ENCODE measurements around the gene CARM1.

CARM1 gene

GRCh38 chr19:10870955-10871603 lies at the start of gene CARM1:
Gene CARM1 (plus strand): TSS chr19:10871553. CDS start chr19:10871703, 150 bp downstream.
- no peak for TF ChIP-seq ZNF274 (IDR thresholded peaks at IDR 0.05; ENCODE audit: low read depth, low read length)
- peak within 1 kb of the TSS; percentile 86 for H3K4me3 ChIP-seq (ENCODE audit: low read length)

- TF ChIP-seq ZNF274 (IDR thresholded peaks at IDR 0.05; ENCODE audit: low read depth, low read length) = no peak
- H3K4me3 ChIP-seq (ENCODE audit: low read length) = no peak overlapping the region
Observed at GRCh38 chr19:10823690-10824089, 47.7 kb upstream of the CARM1 start.

- no peak overlapping the region for H3K4me3 ChIP-seq (ENCODE audit: low read length)
- TF ChIP-seq ZNF274 (IDR thresholded peaks at IDR 0.05; ENCODE audit: low read depth, low read length) = no peak
Observed at GRCh38 chr19:10826231-10826630, 45.1 kb upstream of the CARM1 start.

- no peak overlapping the region for H3K4me3 ChIP-seq (ENCODE audit: low read length)
- no peak for TF ChIP-seq ZNF274 (IDR thresholded peaks at IDR 0.05; ENCODE audit: low read depth, low read length)
Observed at GRCh38 chr19:10826846-10827245, 44.5 kb upstream of the CARM1 start.

- H3K4me3 ChIP-seq (ENCODE audit: low read length) = no peak overlapping the region
- no peak for TF ChIP-seq ZNF274 (IDR thresholded peaks at IDR 0.05; ENCODE audit: low read depth, low read length)
Observed at GRCh38 chr19:10828981-10829821, 42.2 kb upstream of the CARM1 start.

GRCh38 chr19:10829967-10830366 lies 41.4 kb upstream of the CARM1 start:
- no peak overlapping the region for H3K4me3 ChIP-seq (ENCODE audit: low read length)
- TF ChIP-seq ZNF274 (IDR thresholded peaks at IDR 0.05; ENCODE audit: low read depth, low read length) = no peak

- no peak for TF ChIP-seq ZNF274 (IDR thresholded peaks at IDR 0.05; ENCODE audit: low read depth, low read length)
- H3K4me3 ChIP-seq (ENCODE audit: low read length) = no peak overlapping the region
Observed at GRCh38 chr19:10830370-10830769, 41.0 kb upstream of the CARM1 start.

- TF ChIP-seq ZNF274 (IDR thresholded peaks at IDR 0.05; ENCODE audit: low read depth, low read length) = no peak
- H3K4me3 ChIP-seq (ENCODE audit: low read length) = no peak overlapping the region
Observed at GRCh38 chr19:10830931-10831779, 40.2 kb upstream of the CARM1 start.

GRCh38 chr19:10831987-10832938 lies 39.1 kb upstream of the CARM1 start:
- H3K4me3 ChIP-seq (ENCODE audit: low read length) = no peak overlapping the region
- no peak for TF ChIP-seq ZNF274 (IDR thresholded peaks at IDR 0.05; ENCODE audit: low read depth, low read length)

GRCh38 chr19:10832939-10833296 lies 38.4 kb upstream of the CARM1 start:
- TF ChIP-seq ZNF274 (IDR thresholded peaks at IDR 0.05; ENCODE audit: low read depth, low read length) = no peak
- H3K4me3 ChIP-seq (ENCODE audit: low read length) = no peak overlapping the region

- peak overlapping the region; percentile 16; the same call in 1 of the 2 replicates for H3K4me3 ChIP-seq (ENCODE audit: low read length)
- no peak for TF ChIP-seq ZNF274 (IDR thresholded peaks at IDR 0.05; ENCODE audit: low read depth, low read length)
Observed at GRCh38 chr19:10835089-10835753, 36.1 kb upstream of the CARM1 start.

GRCh38 chr19:10835754-10836478 lies 35.4 kb upstream of the CARM1 start, which contains the start of gene TMED1:
Gene TMED1 (minus strand): TSS chr19:10836212. CDS start chr19:10836191, 21 bp downstream.
- TF ChIP-seq ZNF274 (IDR thresholded peaks at IDR 0.05; ENCODE audit: low read depth, low read length) = no peak

More at GRCh38 chr19:10835754-10836478, 35.4 kb upstream of the CARM1 start, which contains the start of gene TMED1:
- H3K4me3 ChIP-seq (ENCODE audit: low read length) = peak within 1 kb of the TSS; percentile 78; the same call in 1 of the 2 replicates
